ENCODE data around the gene WDR1.

WDR1 gene

DNA sequence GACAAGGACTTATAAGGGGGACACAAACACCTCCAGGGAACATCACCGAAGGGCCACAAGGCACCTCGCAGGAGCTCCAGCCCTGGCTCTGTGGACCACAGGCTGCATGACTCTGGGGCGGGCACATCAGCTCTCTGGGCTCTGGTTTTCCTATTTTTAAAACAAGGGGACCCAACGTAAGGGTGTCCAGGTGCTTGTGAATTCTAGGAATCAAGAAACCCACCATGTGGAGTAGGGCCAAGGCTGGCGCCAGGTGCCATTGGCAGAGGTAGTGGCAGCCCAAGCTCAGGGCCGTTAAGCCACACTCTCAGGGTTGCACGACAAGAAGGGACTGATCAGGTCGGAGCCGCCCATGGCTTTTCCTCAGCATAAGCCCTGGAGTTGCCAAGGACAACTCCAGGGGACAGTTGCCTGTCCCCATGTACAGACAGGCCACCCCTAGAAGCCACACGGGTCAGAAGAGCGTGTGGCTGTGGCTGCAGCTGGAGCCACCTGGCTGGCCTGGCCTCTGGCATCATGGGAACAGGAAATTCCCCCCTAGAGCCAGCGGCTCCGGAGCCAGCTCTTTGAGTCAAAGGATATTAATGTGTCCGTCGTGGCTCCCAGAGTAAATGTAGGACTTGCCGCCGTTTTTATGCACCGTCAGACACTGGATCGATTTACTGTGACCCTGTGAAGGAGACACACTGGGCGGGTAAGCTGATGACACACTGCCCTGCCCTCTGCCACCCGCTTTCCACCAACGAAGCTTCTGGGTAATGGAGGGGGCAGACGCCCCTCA, 32.5 kb downstream of the WDR1 start:
- no peak for DNase-seq

GRCh38 chr4:10083331-10083771, 33.2 kb downstream of the WDR1 start:
- DNase-seq = no peak

GRCh38 chr4:10082459-10083272, 33.9 kb downstream of the WDR1 start:
- DNase-seq = no peak

DNA sequence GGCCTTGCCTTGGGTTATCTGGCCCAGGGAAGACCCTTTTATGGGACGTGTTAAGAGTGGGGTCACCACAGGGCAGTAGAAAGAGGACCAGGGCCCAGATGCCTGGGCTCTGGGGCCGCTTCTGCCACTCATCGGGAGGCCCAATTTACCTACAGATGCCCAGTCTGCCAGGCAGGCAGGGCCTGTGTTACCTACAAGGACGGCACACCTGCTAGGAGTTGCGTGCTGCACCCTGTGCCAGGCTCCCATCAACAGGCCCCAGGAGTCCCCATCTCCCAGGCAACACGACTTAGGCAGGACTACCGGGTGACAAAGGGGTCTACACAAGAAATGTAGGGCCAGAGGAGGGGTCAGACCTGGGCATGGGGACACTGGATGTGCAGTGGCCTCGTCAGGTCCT, 34.6 kb downstream of the WDR1 start:
- DNase-seq = no peak

GRCh38 chr4:10081218-10081606, 35.4 kb downstream of the WDR1 start:
- DNase-seq = no peak

- DNase-seq = no peak
These were observed 35.9 kb downstream of the WDR1 start for GRCh38 chr4:10080589-10081217.

DNA sequence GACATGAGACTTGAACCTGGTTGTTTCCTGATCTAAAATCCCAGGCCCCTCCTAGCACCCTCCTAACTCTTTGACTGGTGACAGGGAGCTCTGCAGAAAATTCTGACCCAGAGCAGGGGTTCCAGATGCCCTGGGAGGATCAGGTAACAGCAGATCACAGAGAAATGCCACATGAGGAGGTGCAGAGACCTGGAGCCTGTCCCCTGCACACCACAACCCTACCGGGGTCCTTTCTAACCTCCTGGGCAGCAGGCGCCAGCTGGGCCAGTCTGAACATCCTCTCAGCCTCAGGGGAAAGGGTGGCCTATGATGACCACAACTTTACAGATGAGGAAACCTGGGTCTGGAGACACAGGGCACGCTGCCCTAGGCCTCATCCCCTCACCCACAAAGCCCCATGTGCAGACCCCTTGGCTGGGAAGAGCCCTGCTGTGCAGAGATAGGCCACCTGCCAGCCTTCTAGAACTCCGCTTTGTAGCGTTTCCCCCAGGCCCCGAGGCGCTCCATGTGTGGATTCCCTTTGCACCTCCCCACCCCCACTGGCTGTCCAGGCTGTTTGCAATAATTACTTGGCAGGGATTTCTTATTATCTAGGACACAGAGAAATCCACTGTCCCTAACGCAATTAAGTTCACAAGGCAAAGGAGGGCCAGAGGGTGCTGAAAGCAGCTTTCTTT, 36.5 kb downstream of the WDR1 start:
- no peak for DNase-seq

DNA sequence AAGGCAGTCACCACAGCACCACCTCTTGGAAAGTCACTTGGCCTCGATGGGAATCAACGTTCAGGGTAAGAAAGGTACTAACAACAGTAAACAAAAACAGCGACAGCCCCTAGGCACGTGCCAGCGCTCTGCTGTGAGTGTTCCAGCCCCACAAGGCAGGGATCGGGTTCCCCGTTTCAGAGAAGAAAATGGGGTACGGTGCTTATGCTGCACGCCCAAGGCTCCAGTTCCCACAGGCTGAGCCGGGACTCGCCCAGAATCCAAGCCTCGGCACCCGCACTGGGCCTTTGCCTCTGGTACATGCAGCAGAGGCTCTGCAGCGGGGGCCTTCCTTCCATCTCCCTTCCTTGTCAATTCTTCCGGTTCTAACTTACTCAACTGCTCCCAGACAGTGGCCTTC, 37.3 kb downstream of the WDR1 start:
- no peak for DNase-seq

DNA sequence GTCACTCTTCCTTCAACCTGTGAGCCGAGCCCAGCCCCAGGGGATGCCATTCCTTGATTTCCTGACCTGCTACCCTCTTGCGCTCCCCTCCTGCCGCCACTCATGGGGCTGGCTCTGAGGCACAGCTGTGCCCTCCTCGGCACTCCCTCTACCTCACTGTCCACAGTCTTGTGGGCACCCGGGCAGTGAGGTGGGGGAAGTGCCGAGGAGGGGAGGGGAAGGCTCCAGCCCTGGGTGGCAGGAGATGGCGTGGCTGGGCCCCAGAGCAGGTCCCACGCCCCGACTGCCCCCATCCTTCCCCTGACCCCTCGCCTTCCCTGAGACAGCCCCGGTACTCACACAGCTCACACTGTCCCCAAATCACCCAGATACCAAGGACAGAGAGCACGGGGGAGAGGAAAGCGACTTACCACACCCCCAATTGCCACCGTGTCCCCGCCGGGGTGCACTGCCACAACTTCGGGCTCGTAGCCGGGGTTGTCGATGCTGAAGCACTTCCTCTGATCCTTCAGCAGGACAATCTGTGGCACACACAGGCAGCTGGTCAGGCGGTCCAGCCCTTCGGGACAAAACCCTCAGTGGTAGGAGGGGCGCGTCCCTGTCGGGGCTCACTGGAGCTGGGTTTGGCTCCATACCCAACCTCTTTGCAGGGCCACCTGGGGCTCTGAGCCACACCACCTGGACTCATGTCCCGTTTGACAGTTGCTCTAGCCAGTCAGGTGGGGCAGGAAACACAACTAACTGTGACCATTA, 37.9 kb downstream of the WDR1 start:
- DNase-seq = no peak

GRCh38 chr4:10077483-10078335, 38.9 kb downstream of the WDR1 start:
- DNase-seq = no peak

DNA sequence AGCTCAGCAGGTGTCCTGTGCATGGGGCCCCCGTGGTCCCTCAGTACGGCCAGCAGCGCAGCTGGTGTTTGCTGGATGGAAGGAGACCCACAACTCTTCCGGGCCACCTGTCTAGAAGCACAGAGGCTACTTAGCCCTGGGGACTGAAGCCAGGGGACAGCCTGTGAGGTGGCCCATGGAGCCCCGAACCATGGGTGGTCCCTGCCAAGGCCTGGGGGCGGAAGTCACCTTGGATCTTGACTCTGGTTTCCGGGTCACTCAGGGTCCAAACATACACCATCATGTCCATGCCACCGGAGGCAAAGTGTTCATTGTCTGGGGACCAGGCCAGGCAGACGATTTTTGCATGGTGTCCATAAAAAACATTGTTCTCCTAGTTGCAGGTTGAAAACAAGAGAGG, 39.5 kb downstream of the WDR1 start:
- DNase-seq = no peak

GRCh38 chr4:10075953-10076391, 40.6 kb downstream of the WDR1 start:
- no peak for DNase-seq

GRCh38 chr4:10075158-10075863, 41.3 kb downstream of the WDR1 start:
- no peak for DNase-seq

GRCh38 chr4:10074767-10075105, 41.9 kb downstream of the WDR1 start:
- no peak for DNase-seq

GRCh38 chr4:10074076-10074766, 42.4 kb downstream of the WDR1 start:
- DNase-seq = no peak

- DNase-seq = no peak
These were observed 44.1 kb downstream of the WDR1 start for GRCh38 chr4:10072420-10073017.

DNA sequence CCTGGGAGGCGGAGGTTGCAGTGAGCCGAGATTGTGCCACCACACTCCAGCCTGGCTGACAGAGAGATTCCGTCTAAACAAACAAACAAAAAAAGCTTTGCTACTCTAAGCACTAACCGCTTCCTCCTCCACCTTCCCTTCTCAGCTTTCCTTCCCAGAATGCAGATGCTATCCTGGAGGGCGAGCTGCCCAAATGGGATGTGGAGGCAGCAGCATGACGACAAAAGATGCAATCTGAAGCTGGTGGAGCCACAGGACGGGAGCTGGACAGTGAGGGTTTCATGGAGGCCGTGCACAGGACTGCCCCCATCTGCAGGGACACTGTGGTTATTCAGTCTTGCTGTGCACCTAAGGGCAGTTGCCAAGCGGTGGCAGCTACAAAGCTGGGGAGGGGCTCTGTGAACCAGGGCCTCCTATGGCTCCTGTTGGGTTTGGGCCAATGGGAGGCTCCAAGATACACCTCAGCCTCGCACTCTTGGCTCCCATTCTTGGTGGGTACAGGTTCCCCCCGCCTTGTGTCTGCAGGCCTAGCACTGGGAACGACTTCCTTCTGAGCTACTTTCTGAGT, 47.4 kb downstream of the WDR1 start:
- DNase-seq = no peak

GRCh38 chr4:10066670-10067651, 49.6 kb downstream of the WDR1 start:
- no peak for DNase-seq

Data from NCI-H1436 (cell line).